Urothelium cell line (cell line): ENCODE results near the gene OBI1.

Experiments used
- DNase-seq: peaks from one replicate; pipeline ENCODE4 v3.0.0; 2011; ENCODE audit warnings: low spot score, mixed read lengths
- FAIRE-seq: peaks from 2 replicates; lab custom pipeline; 2011; peaks lifted over from hg19 to GRCh38; lab: Jason Lieb, UNC

OBI1 gene

GRCh38 chr13:78658630-78659449 is at the start of gene OBI1:
Gene OBI1, minus strand, starts transcription at chr13:78659155. Its CDS starts 35 bp downstream, at chr13:78659120.
- FAIRE-seq = no peak
- DNase-seq = peak; percentile 72

- DNase-seq (no peak), FAIRE-seq (no peak)
Observed at GRCh38 chr13:78701383-78701782, 42.4 kb upstream of the OBI1 start.

GRCh38 chr13:78700121-78700910 is 41.4 kb upstream of the OBI1 start:
- FAIRE-seq = no peak

GRCh38 chr13:78689011-78689410 is 30.1 kb upstream of the OBI1 start:
- no peak for FAIRE-seq
- no peak for DNase-seq

More at GRCh38 chr13:78700121-78700910, 41.4 kb upstream of the OBI1 start:
- no peak for DNase-seq

- DNase-seq (no peak), FAIRE-seq (no peak)
Observed at GRCh38 chr13:78686461-78686860, 27.5 kb upstream of the OBI1 start.

- FAIRE-seq (no peak), DNase-seq (no peak)
Observed at GRCh38 chr13:78680576-78681350, 21.8 kb upstream of the OBI1 start.

- DNase-seq (no peak), FAIRE-seq (no peak)
Observed at GRCh38 chr13:78680115-78680561, 21.2 kb upstream of the OBI1 start.

GRCh38 chr13:78679329-78679728 is 20.4 kb upstream of the OBI1 start:
- DNase-seq (no peak), FAIRE-seq (no peak)

- no peak for FAIRE-seq
- no peak for DNase-seq
Observed at GRCh38 chr13:78675112-78675511, 16.2 kb upstream of the OBI1 start.

GRCh38 chr13:78674638-78675037 is 15.7 kb upstream of the OBI1 start:
- DNase-seq (no peak), FAIRE-seq (no peak)

- DNase-seq (no peak), FAIRE-seq (no peak)
Observed at GRCh38 chr13:78662467-78662866, 3.5 kb upstream of the OBI1 start.

GRCh38 chr13:78660495-78660857 is 1.5 kb upstream of the OBI1 start:
- FAIRE-seq (no peak), DNase-seq (no peak)

- no peak for FAIRE-seq
- DNase-seq = peak; percentile 20
Observed at GRCh38 chr13:78659732-78660494, 958 bp upstream of the OBI1 start.

- DNase-seq (no peak), FAIRE-seq (no peak)
Observed at GRCh38 chr13:78659450-78659730, 435 bp upstream of the OBI1 start.

- FAIRE-seq (no peak), DNase-seq (no peak)
Observed at GRCh38 chr13:78657699-78658629, 991 bp downstream of the OBI1 start.

GRCh38 chr13:78655906-78656305 is 3.0 kb downstream of the OBI1 start:
- FAIRE-seq = no peak

GRCh38 chr13:78655007-78655406 is 3.9 kb downstream of the OBI1 start:
- no peak for FAIRE-seq
- DNase-seq = no peak

More at GRCh38 chr13:78655906-78656305, 3.0 kb downstream of the OBI1 start:
- no peak for DNase-seq

GRCh38 chr13:78652651-78653050 is 6.3 kb downstream of the OBI1 start:
- DNase-seq (no peak), FAIRE-seq (no peak)

- FAIRE-seq = no peak
- no peak for DNase-seq
Observed at GRCh38 chr13:78650717-78651083, 8.3 kb downstream of the OBI1 start.
